Right lobe of liver (tissue), 4 donors: ENCODE measurements around the gene TPM1.

Source experiments
- POLR2A ChIP-seq: fragments of 450-650 bp; IDR thresholded peaks from one replicate; pipeline ENCODE4 v1.6.1; 2017; ENCODE audit warnings: antibody characterized with exemption, mild to moderate bottlenecking
- TF ChIP-seq, protein P1 (sequence below), 4 donors: fragments of 200-600 bp in 3 of 4; fragments of 450-650 bp in 1 of 4; IDR thresholded peaks; one replicate each; pipeline versions ENCODE4 v1.5.1 to v1.8.0; 2016 to 2022; ENCODE audit warnings: antibody characterized with exemption in 4 of 4, mild to moderate bottlenecking in 2 of 4
- donor health status: DM: no; HTN: no; CAD: no.
- donor health status: DM: no; HTN: no; CAD: no.
- donor health status: DM: no; HTN: yes; CAD: no.

- TF ChIP-seq, protein P1, sequence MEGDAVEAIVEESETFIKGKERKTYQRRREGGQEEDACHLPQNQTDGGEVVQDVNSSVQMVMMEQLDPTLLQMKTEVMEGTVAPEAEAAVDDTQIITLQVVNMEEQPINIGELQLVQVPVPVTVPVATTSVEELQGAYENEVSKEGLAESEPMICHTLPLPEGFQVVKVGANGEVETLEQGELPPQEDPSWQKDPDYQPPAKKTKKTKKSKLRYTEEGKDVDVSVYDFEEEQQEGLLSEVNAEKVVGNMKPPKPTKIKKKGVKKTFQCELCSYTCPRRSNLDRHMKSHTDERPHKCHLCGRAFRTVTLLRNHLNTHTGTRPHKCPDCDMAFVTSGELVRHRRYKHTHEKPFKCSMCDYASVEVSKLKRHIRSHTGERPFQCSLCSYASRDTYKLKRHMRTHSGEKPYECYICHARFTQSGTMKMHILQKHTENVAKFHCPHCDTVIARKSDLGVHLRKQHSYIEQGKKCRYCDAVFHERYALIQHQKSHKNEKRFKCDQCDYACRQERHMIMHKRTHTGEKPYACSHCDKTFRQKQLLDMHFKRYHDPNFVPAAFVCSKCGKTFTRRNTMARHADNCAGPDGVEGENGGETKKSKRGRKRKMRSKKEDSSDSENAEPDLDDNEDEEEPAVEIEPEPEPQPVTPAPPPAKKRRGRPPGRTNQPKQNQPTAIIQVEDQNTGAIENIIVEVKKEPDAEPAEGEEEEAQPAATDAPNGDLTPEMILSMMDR (IDR thresholded peaks at IDR 0.05), result no peak
- no peak for TF ChIP-seq POLR2A
These were observed 42.5 kb upstream of the TPM1 start for GRCh38 chr15:62999923-63000561.
